Measurements from ENCODE around the gene HECW1.
"Not testable (repeated sequence)": the region's sequence is repeated elsewhere in the genome, so short reads cannot be mapped to it uniquely, and the experiment has no call there.

Gene HECW1

GRCh38 chr7:43112459-43112940 is at the start of gene HECW1:
Gene HECW1, plus strand, starts transcription at chr7:43112647. Its CDS starts 131,259 bp downstream, at chr7:43243906.
- ATAC-seq: no peak

GRCh38 chr7:43071604-43072003 is 40.8 kb upstream of the HECW1 start:
- no peak for ATAC-seq

- no peak for ATAC-seq
Measured at GRCh38 chr7:43072530-43072929, 39.9 kb upstream of the HECW1 start.

- ATAC-seq: not testable (repeated sequence)
Measured at GRCh38 chr7:43073811-43074210, 38.6 kb upstream of the HECW1 start.

- peak; percentile 76 to 77 for ATAC-seq
Measured at GRCh38 chr7:43076189-43076605, 36.2 kb upstream of the HECW1 start.

- ATAC-seq: no peak
Measured at GRCh38 chr7:43076606-43077005, 35.8 kb upstream of the HECW1 start.

- no peak for ATAC-seq
Measured at GRCh38 chr7:43077285-43077684, 35.2 kb upstream of the HECW1 start.

GRCh38 chr7:43077732-43078391 is 34.6 kb upstream of the HECW1 start:
- ATAC-seq: no peak

GRCh38 chr7:43078794-43079193 is 33.7 kb upstream of the HECW1 start:
- no peak for ATAC-seq

GRCh38 chr7:43081603-43082002 is 30.8 kb upstream of the HECW1 start:
- no peak for ATAC-seq

- no peak for ATAC-seq
Measured at GRCh38 chr7:43083106-43083505, 29.3 kb upstream of the HECW1 start.

- ATAC-seq: no peak
Measured at GRCh38 chr7:43085017-43085416, 27.4 kb upstream of the HECW1 start.

GRCh38 chr7:43085992-43086391 is 26.5 kb upstream of the HECW1 start:
- ATAC-seq: no peak

- no peak for ATAC-seq
Measured at GRCh38 chr7:43092819-43093218, 19.6 kb upstream of the HECW1 start.

- no peak for ATAC-seq
Measured at GRCh38 chr7:43096875-43097274, 15.6 kb upstream of the HECW1 start.

GRCh38 chr7:43099750-43100149 is 12.7 kb upstream of the HECW1 start:
- no peak for ATAC-seq

- no peak for ATAC-seq
Measured at GRCh38 chr7:43104874-43105520, 7.5 kb upstream of the HECW1 start.

- ATAC-seq: no peak
Measured at GRCh38 chr7:43105521-43106120, 6.8 kb upstream of the HECW1 start.

- ATAC-seq: peak; percentile 67 to 70
Measured at GRCh38 chr7:43108255-43109011, 4.0 kb upstream of the HECW1 start.

- no peak for ATAC-seq
Measured at GRCh38 chr7:43110791-43111535, 1.5 kb upstream of the HECW1 start.

- ATAC-seq: no peak
Measured at GRCh38 chr7:43111630-43112458, 603 bp upstream of the HECW1 start.

Data from activated CD4-positive, CD25-positive, alpha-beta regulatory T cell treated with anti-CD3 and anti-CD28 coated beads, Interleukin-2, amount 50 U/mL, for 24 hours (primary cell).